GM18498 (cell line): ENCODE measurements around the gene ARHGAP19.

Experiments used
- ATAC-seq: cut with Tn5 transposase; IDR thresholded peaks from one replicate; pipeline ENCODE4 v1.9.1; 2021; ENCODE audit warnings: mild to moderate bottlenecking, moderate library complexity; ENCODE audit not compliant: unreplicated experiment

Gene ARHGAP19

GRCh38 chr10:97173036-97173435, 119.4 kb downstream of the ARHGAP19 start:
- no peak for ATAC-seq
